Heart right ventricle (tissue), 16 donors: Measurements from ENCODE around the gene UST. TPM values are rescaled to one million over a fixed set of nuclear protein-coding genes. Genes with fewer than 3 reads are reported as not detected.
A peak's percentile ranks its signal among the peaks of the same experiment; 100 is the strongest.

Experiments used
- ATAC-seq, 8 donors: fragments of 200-7000 bp; cut with Tn5 transposase; one replicate each; pipeline ENCODE4 v1.9.1; 2020; ENCODE audit warnings: mild to moderate bottlenecking in 8 of 8, moderate library complexity in 8 of 8, moderate number of reproducible peaks in 1 of 8
- DNase-seq, 2 donors: peaks; one replicate each; pipeline ENCODE4 v3.0.0-alpha.2; 2020
- H3K27ac ChIP-seq, 10 donors: fragments of 200-600 bp; sonication (generic) in 2 of 10; one replicate each; pipeline versions ENCODE4 v1.5.0 to v1.8.0; 2020 to 2022; ENCODE audit warnings: mild to moderate bottlenecking in 3 of 10
- H3K27me3 ChIP-seq, 7 donors: fragments of 200-600 bp; one replicate each; pipeline ENCODE4 v1.8.0; 2021 to 2022; ENCODE audit warnings: mild to moderate bottlenecking in 2 of 7
- H3K36me3 ChIP-seq, 9 donors: fragments of 200-600 bp; sonication (generic) in 1 of 9; one replicate each; pipeline versions ENCODE4 v1.5.0 to v1.8.0; 2020 to 2022; ENCODE audit warnings: mild to moderate bottlenecking in 2 of 9
- H3K4me1 ChIP-seq, 9 donors: fragments of 200-600 bp; sonication (generic) in 1 of 9; one replicate each; pipeline versions ENCODE4 v1.5.0 to v1.8.0; 2020 to 2022; ENCODE audit warnings: mild to moderate bottlenecking in 4 of 9
- H3K4me3 ChIP-seq, 10 donors: fragments of 200-600 bp; sonication (generic) in 2 of 10; one replicate each; pipeline versions ENCODE4 v1.5.0 to v1.8.0; 2020 to 2022; ENCODE audit warnings: mild to moderate bottlenecking in 7 of 10, moderate library complexity in 2 of 10
- H3K9me3 ChIP-seq, 11 donors: fragments of 200-600 bp in 10 of 11; sonication (generic) in 2 of 11; one replicate each; pipeline versions ENCODE4 v1.5.0 to v1.8.0; 2013 to 2022; ENCODE audit warnings: mild to moderate bottlenecking in 2 of 11, control low read depth in 1 of 11, moderate library complexity in 1 of 11
- WGBS, 2 donors: extraction: QIAGEN DNeasy Blood & Tissue Kit; methylation state at CpG; one replicate each; pipeline ENCODE4 v1.1.7; 2013; ENCODE audit warnings: inconsistent platforms in 1 of 2; 5-methylcytosine and 5-hydroxymethylcytosine counted together
- intact Hi-C, 10 donors: fragments of 100-400 bp; cut with DNase I; formaldehyde crosslinking; loops; one replicate each; pipeline versions ENCODE4 v1.11.1 to v1.14.2; 2022
- polyA plus RNA-seq, 2 donors: library from polyadenylated mRNA; stranded (reverse); fragments of 200-250 nt; gene quantifications; one replicate each; pipeline ENCODE4 v1.2.3, GENCODE V29; 2013
- total RNA-seq, 10 donors: library from RNA; stranded (reverse); fragmentation: NEBNext Ultra II Directional in 3 of 10; extraction: Animal tissue kit (Norgen Biotek cat#: 25700) in 3 of 10; gene quantifications; one replicate each; pipeline versions ENCODE4 v1.2.1 to v1.2.4, GENCODE V29; 2021 to 2023
- TF ChIP-seq, protein P1 (sequence below), 9 donors: fragments of 200-600 bp; sonication (generic) in 2 of 9; IDR thresholded peaks; one replicate each; pipeline versions ENCODE4 v1.5.0 to v1.8.0; 2021 to 2022; ENCODE audit warnings: antibody characterized with exemption in 9 of 9, mild to moderate bottlenecking in 5 of 9, moderate library complexity in 1 of 9
- donor health status: Arrhythmogenic right ventricular cardiomyopathy.
- donor health status: ischemic (EF 13 %, LVEDD 7.1; RV severe dilation, severe dysfunction).
- donor health status: healthy with polysubstance abuse.
- donor health status: DM: no; HTN: yes; CAD: no.
- donor health status: DM: no; HTN: no; CAD: no.
- donor health status: ischemic (EF 25% LVEDD 6.9; RV normal size, moderate dysfunction).
- donor health status: ischemic (EF 25% LVEDD 5.7; RV mildly dilated, moderate dysfunction).
- donor health status: healthy.
- donor health status: DM: yes; HTN: yes; CAD: no.
- donor health status: Ischemic cardiomyopathy.
- donor health status: ischemic (EF 35%, LVEDD 5.7; RV mildly dilated, moderate dysfunction).
- donor health status: nonischemic (EF 11% LVEDD 7.7; RV severe dilation, severe dysfunction).
- donor health status: DM: yes; HTN: yes; CAD: no.
- donor health status: PGD.
- donor health status: ischemic (EF 29% LVEDD 5.4; RV normal size, mild dysfunction).
- donor health status: nonischemic (EF 23%, LVEDD 6.1; RV moderate dilation, normal function).

UST gene
- total and polyA plus RNA-seq, 12 donors: 1.6 to 4.1 (median 2.3) TPM

DNA sequence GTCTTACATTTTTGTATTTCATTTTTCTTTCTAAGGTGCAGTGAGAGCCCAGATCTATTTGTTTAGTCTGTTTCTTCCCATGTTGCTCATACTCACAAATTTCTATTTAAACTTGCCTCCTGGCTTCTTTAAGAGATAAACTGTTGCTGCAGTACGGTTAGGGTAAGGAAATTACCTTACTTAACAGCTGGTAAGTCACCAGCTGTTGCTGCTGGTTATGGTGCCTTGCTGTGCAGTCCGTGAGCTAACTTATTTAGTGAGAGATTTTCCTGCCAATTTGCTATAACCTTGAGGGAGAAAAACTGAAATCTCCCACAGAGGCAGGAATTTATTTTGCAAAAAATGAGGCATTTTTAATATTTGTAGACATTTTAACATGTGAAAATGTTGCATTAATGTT is 261.0 kb downstream of the UST start:
- WGBS, 2 donors: 53 to 80% methylated on average over 2 of the region's 2 CpGs
- Histone ChIP-seq H3K4me3 (no peak overlapping the region), H3K9me3 (peaks cover 0 to 4% (median 0%) of the 10 kb centered on the region in 11 donors), H3K4me1 (no peaks in the 10 kb centered on the region), H3K36me3 (no peaks in the 10 kb centered on the region), H3K27ac (no peak overlapping the region), H3K27me3 (no peaks in the 10 kb centered on the region)
- intact Hi-C loops: no loop called here
- DNase-seq (no peak), ATAC-seq (no peak)
- TF ChIP-seq, protein P1, sequence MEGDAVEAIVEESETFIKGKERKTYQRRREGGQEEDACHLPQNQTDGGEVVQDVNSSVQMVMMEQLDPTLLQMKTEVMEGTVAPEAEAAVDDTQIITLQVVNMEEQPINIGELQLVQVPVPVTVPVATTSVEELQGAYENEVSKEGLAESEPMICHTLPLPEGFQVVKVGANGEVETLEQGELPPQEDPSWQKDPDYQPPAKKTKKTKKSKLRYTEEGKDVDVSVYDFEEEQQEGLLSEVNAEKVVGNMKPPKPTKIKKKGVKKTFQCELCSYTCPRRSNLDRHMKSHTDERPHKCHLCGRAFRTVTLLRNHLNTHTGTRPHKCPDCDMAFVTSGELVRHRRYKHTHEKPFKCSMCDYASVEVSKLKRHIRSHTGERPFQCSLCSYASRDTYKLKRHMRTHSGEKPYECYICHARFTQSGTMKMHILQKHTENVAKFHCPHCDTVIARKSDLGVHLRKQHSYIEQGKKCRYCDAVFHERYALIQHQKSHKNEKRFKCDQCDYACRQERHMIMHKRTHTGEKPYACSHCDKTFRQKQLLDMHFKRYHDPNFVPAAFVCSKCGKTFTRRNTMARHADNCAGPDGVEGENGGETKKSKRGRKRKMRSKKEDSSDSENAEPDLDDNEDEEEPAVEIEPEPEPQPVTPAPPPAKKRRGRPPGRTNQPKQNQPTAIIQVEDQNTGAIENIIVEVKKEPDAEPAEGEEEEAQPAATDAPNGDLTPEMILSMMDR (IDR thresholded peaks at IDR 0.05): no peak

DNA sequence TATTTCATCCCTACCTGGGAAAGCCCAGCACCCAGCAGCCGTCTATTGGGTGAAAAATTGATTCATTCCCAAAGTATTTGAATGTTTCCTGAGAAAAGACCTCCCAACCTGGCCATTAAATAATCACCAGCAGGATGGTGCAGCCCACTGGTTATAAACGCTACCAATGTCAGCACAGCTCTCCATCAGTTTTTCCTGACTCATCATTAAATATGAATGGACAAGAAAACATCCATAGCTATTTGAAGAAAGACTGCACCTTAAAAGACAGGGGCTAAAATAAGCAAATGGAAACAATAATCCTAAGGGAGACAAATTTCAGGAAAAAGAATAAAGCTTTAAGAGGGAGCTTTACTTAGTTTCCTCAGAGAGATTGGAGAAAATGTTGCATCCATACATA is 261.9 kb downstream of the UST start:
- intact Hi-C loops: no loop called here
- TF ChIP-seq, protein P1 (IDR thresholded peaks at IDR 0.05): no peak
- no peak overlapping the region for H3K4me3 ChIP-seq
- H3K4me1 ChIP-seq: no peaks in the 10 kb centered on the region
- H3K27me3 ChIP-seq: no peaks in the 10 kb centered on the region
- H3K9me3 ChIP-seq: peaks cover 0 to 4% (median 0%) of the 10 kb centered on the region in 11 donors
- H3K36me3 ChIP-seq: no peaks in the 10 kb centered on the region
- H3K27ac ChIP-seq: no peak overlapping the region
- 67 to 92% methylated on average over 2 of the region's 2 CpGs for WGBS, 2 donors
- DNase-seq (no peak), ATAC-seq (no peak)

DNA sequence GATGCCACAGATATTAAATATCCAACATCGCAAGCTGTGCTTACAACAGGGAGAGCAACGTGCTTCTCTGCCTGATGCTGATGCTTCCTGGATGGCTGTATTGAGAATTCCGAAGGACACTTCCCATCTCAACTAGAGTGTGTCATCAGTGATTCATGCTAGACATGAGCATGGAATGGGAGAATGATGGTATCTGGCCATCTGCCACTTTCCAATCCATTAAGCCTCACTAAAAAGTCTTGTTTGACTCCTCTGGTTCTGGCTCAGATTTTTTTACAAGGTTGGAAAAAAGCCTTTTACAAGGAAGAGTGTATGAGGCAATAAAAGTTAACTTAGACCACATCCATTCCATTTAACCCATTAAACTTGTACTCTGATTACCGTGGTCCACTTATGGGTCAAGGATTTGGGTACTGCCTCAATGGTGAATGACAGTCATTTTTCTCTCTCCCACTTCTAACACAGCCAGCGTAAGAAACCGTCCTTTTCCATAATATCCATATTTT is 265.3 kb downstream of the UST start:
- WGBS, 2 donors: 82 to 89% methylated on average over 6 of the region's 6 CpGs
- H3K9me3 ChIP-seq: no peaks in the 10 kb centered on the region
- no peaks in the 10 kb centered on the region for H3K36me3 ChIP-seq
- H3K27ac ChIP-seq: no peak overlapping the region
- H3K4me3 ChIP-seq: no peak overlapping the region
- H3K4me1 ChIP-seq: peaks cover 0 to 17% (median 0%) of the 10 kb centered on the region in 9 donors
- DNase-seq: no peak
- no peaks in the 10 kb centered on the region for H3K27me3 ChIP-seq
- TF ChIP-seq, protein P1 (IDR thresholded peaks at IDR 0.05): no peak
- intact Hi-C loops: no loop called here
- ATAC-seq: peak in 1 of 8 donors; percentile 70

DNA sequence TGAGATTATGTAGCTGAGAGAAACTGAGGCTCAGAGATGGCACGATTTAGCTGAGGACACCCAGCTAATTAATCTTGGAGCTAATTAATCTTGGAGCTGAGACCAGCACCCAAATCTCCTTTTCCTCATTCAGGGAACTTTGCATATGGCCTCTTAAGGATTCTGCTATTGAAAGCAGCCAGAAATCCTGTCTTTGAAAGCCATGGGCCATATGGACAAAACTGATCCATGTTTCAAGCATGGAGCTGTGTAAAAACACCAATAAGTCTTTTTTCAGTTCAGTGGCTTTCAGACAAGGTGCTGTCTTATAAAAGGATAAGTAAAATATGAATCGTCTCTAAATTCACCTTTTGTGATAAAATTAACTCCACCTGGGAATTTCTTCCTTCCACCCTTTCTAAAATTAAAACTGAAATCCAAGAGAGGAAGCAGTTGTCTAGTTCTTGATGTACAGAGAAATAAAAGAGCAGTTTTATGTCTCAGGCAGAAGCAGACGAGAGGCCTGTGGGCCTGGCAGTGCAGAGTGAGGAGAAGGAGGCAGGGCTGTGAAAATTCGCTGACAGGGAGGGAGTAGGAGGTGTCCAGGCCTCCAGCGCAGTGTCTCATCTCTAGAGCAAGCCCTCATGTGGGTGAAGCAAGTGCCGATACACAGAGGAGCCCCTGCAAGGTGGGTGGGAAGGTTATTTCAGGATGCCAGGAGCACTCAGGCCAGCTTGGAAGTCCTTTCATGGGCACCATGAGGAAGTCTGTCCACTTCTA is 266.9 kb downstream of the UST start:
- ATAC-seq (peak in 4 of 8 donors; percentile 4 to 44 (median 38)), DNase-seq (no peak)
- Histone ChIP-seq H3K9me3 (no peaks in the 10 kb centered on the region), H3K27me3 (no peaks in the 10 kb centered on the region), H3K4me1 (peaks cover 0 to 17% (median 0%) of the 10 kb centered on the region in 9 donors), H3K27ac (peak overlapping the region in 1 of 10 donors; percentile 23), H3K4me3 (no peak overlapping the region), H3K36me3 (no peaks in the 10 kb centered on the region)
- intact Hi-C loops: no loop called here
- 70 to 75% methylated on average over 6 of the region's 6 CpGs for WGBS, 2 donors
- TF ChIP-seq, protein P1 (IDR thresholded peaks at IDR 0.05): no peak
